Esophagus squamous epithelium (tissue), 5 donors: Measurements from ENCODE around the gene PRR19. TPM values are rescaled to one million over a fixed set of nuclear protein-coding genes. Genes with fewer than 3 reads are reported as not detected.

Experiments
- DNase-seq: peaks from one replicate; lab custom pipeline; 2025; lab: John Stamatoyannopoulos, UW
- H3K27ac ChIP-seq, 4 donors: fragments of 200-600 bp; sonication (generic); one replicate each; pipeline ENCODE4 v1.5.1; 2016 to 2019; ENCODE audit warnings: mild to moderate bottlenecking in 1 of 4
- H3K27me3 ChIP-seq, 4 donors: fragments of 200-600 bp; sonication (generic); 1 replicate in 3 of 4; 2 replicates in 1 of 4; pipeline versions ENCODE4 v1.5.1 to v1.6.0; 2017 to 2021; ENCODE audit warnings: antibody characterized with exemption in 1 of 4
- H3K36me3 ChIP-seq, 3 donors: fragments of 200-600 bp; sonication (generic); one replicate each; pipeline ENCODE4 v1.5.1; 2016 to 2019
- H3K4me1 ChIP-seq, 3 donors: fragments of 200-600 bp; sonication (generic); one replicate each; pipeline ENCODE4 v1.5.1; 2017 to 2019
- H3K4me3 ChIP-seq, 4 donors: fragments of 200-600 bp; sonication (generic); 1 replicate in 3 of 4; 2 replicates in 1 of 4; pipeline ENCODE4 v1.5.1; 2016 to 2019; ENCODE audit warnings: mild to moderate bottlenecking in 2 of 4, moderate library complexity in 1 of 4
- H3K9me3 ChIP-seq, 3 donors: fragments of 200-600 bp; sonication (generic); one replicate each; pipeline ENCODE4 v1.5.1; 2016 to 2019
- CTCF ChIP-seq, 6 experiments: fragments of 450-650 bp in 4 of 6; fragments of 200-600 bp in 2 of 6; sonication (generic) in 2 of 6; IDR thresholded peaks; one replicate each; pipeline ENCODE4 v1.5.1; 2016 to 2019; ENCODE audit warnings: antibody characterized with exemption in 6 of 6, mild to moderate bottlenecking in 4 of 6, moderate library complexity in 4 of 6
- POLR2A ChIP-seq, 4 donors: fragments of 450-650 bp; IDR thresholded peaks; one replicate each; pipeline ENCODE4 v1.6.1; 2017; ENCODE audit warnings: antibody characterized with exemption in 4 of 4, mild to moderate bottlenecking in 4 of 4, moderate library complexity in 3 of 4
- WGBS, 2 donors: methylation state at CpG; one replicate each; pipeline ENCODE4 v1.1.5; 2018; 5-methylcytosine and 5-hydroxymethylcytosine counted together
- intact Hi-C: fragments of 100-400 bp; cut with DNase I; formaldehyde crosslinking; loops from one replicate; pipeline ENCODE4 v1.15.0; 2022
- total RNA-seq, 4 donors: library from RNA; depleted of rRNA; stranded (reverse); fragments of >200 nt; gene quantifications; one replicate each; pipeline ENCODE4 v1.1.0, GENCODE V29; 2016
- donor health status: DM: yes; HTN: yes; CAD: no.

Gene PRR19
- total RNA-seq, 4 donors from 2014 or later, result 0.75 to 1.0 (median 0.82) TPM

- Histone ChIP-seq H3K27me3 (no peaks in the 10 kb centered on the region), H3K4me1 (peaks cover 47 to 69% (median 55%) of the 10 kb centered on the region in 3 donors), H3K27ac (peak overlapping the region; percentile 84 to 98 (median 84)), H3K4me3 (peak overlapping the region in 2 of 4 donors; percentile 71 to 87), H3K36me3 (peaks cover 31 to 40% (median 37%) of the 10 kb centered on the region in 3 donors), H3K9me3 (no peaks in the 10 kb centered on the region)
- intact Hi-C loops, result no loop called here
- TF ChIP-seq POLR2A (IDR thresholded peaks at IDR 0.05) (no peak), CTCF (IDR thresholded peaks at IDR 0.05) (no peak)
- DNase-seq, result no peak
- WGBS, 2 donors, result 10 to 33% methylated on average over 3 to 5 of the region's 5 CpGs
These were observed 16.4 kb upstream of the PRR19 start for GRCh38 chr19:42285541-42285941.

GRCh38 chr19:42285988-42286348, 16.0 kb upstream of the PRR19 start:
- H3K9me3 ChIP-seq, result no peaks in the 10 kb centered on the region
- no peaks in the 10 kb centered on the region for H3K27me3 ChIP-seq
- peaks cover 35 to 44% (median 42%) of the 10 kb centered on the region in 3 donors for H3K36me3 ChIP-seq
- TF ChIP-seq CTCF (IDR thresholded peaks at IDR 0.05) (no peak), POLR2A (IDR thresholded peaks at IDR 0.05) (no peak)
- H3K4me1 ChIP-seq, result peaks cover 45 to 69% (median 51%) of the 10 kb centered on the region in 3 donors
- intact Hi-C loops, result no loop called here
- 25 to 49% methylated on average over 4 to 6 of the region's 6 CpGs for WGBS, 2 donors
- DNase-seq, result no peak
- peak overlapping the region in 2 of 4 donors; percentile 71 to 87 for H3K4me3 ChIP-seq
- H3K27ac ChIP-seq, result peak overlapping the region; percentile 84 to 98 (median 84)

GRCh38 chr19:42286349-42287016, 15.4 kb upstream of the PRR19 start:
- peak overlapping the region; percentile 84 to 98 (median 84) for H3K27ac ChIP-seq
- peak overlapping the region in 2 of 4 donors; percentile 71 to 87 for H3K4me3 ChIP-seq
- TF ChIP-seq POLR2A (IDR thresholded peaks at IDR 0.05) (no peak), CTCF (IDR thresholded peaks at IDR 0.05) (no peak)
- intact Hi-C loops, result no loop called here
- peaks cover 40 to 69% (median 51%) of the 10 kb centered on the region in 3 donors for H3K4me1 ChIP-seq
- H3K36me3 ChIP-seq, result peaks cover 39 to 49% (median 46%) of the 10 kb centered on the region in 3 donors
- DNase-seq, result no peak
- no peaks in the 10 kb centered on the region for H3K9me3 ChIP-seq
- WGBS, 2 donors, result 23 to 35% methylated on average over 8 to 11 of the region's 13 CpGs
- H3K27me3 ChIP-seq, result no peaks in the 10 kb centered on the region

GRCh38 chr19:42287017-42287826, 14.7 kb upstream of the PRR19 start:
- Histone ChIP-seq H3K9me3 (no peaks in the 10 kb centered on the region), H3K4me3 (no peak overlapping the region), H3K4me1 (peaks cover 33 to 69% (median 45%) of the 10 kb centered on the region in 3 donors), H3K27me3 (no peaks in the 10 kb centered on the region), H3K27ac (peak overlapping the region in 3 of 4 donors; percentile 84 to 98 (median 85)), H3K36me3 (peaks cover 45 to 57% (median 47%) of the 10 kb centered on the region in 3 donors)
- intact Hi-C loops, result no loop called here
- TF ChIP-seq CTCF (IDR thresholded peaks at IDR 0.05) (no peak), POLR2A (IDR thresholded peaks at IDR 0.05) (no peak)
- no peak for DNase-seq
- WGBS, 2 donors, result 90% methylated on average over 8 to 10 of the region's 30 CpGs

- no peak for DNase-seq
- 89 to 90% methylated on average over 2 to 10 of the region's 10 CpGs for WGBS, 2 donors
- no peak overlapping the region for H3K27ac ChIP-seq
These were observed 14.2 kb upstream of the PRR19 start for GRCh38 chr19:42287827-42288107.

More at GRCh38 chr19:42287827-42288107, 14.2 kb upstream of the PRR19 start:
- TF ChIP-seq CTCF (IDR thresholded peaks at IDR 0.05), result no peak
- no peak for TF ChIP-seq POLR2A (IDR thresholded peaks at IDR 0.05)
- peaks cover 27 to 66% (median 39%) of the 10 kb centered on the region in 3 donors for H3K4me1 ChIP-seq
- H3K9me3 ChIP-seq, result no peaks in the 10 kb centered on the region
- H3K4me3 ChIP-seq, result no peak overlapping the region
- H3K27me3 ChIP-seq, result no peaks in the 10 kb centered on the region
- intact Hi-C loops, result no loop called here
- H3K36me3 ChIP-seq, result peaks cover 51 to 62% (median 53%) of the 10 kb centered on the region in 3 donors
